ENCODE measurements around the gene CEP70. TPM values are rescaled to one million over a fixed set of nuclear protein-coding genes. Genes with fewer than 3 reads are reported as not detected.

The CEP70 gene
- total RNA-seq, 1 donor from 2014 or later: 101 TPM

DNA sequence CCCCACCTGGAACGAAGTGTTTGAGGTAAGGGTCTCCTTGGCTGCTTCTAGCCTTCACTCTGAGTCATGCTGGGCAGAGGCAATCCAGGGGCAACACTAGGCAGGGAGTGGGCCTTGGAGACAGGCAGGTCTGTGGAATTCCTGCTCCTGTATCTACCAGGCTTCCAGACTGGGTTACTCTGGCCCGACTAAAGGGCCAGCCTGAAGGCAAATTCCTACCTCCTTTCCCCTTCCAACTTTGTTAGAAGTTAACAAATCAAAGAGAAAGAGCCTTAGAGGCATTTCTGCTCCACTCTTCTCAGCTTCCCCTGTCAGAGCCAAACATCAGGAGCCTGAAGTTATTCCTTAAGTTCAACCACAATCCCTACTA, 129.6 kb downstream of the CEP70 start:
- H3K4me3 Mint-ChIP-seq: no peak overlapping the region

GRCh38 chr3:138463724-138464490, 130.2 kb downstream of the CEP70 start:
- H2AFZ ChIP-seq (replicated peaks): no peak overlapping the region

More for the DNA sequence above, 129.6 kb downstream of the CEP70 start:
- Histone ChIP-seq H3K4me2 (no peak overlapping the region), H3K9me3 (ENCODE audit: low read depth) (no peaks in the 10 kb centered on the region), H3K9ac (no peak overlapping the region), H3K36me3 (no peaks in the 10 kb centered on the region), H3K27ac (no peak overlapping the region), H3K27me3 (no peaks in the 10 kb centered on the region), H4K20me1 (ENCODE audit: low read depth) (no peaks in the 10 kb centered on the region), H3K4me1 (no peaks in the 10 kb centered on the region), H3K4me3 (no peak overlapping the region), H2AFZ (replicated peaks) (no peak overlapping the region), H3K79me2 (ENCODE audit: low read depth) (no peaks in the 10 kb centered on the region), H3F3A (ENCODE audit: low read depth) (no peaks in the 10 kb centered on the region)
- H3K4me1 Mint-ChIP-seq: peaks cover 10% of the 10 kb centered on the region
- peaks cover 6% of the 10 kb centered on the region for H3K27me3 Mint-ChIP-seq (ENCODE audit: insufficient read depth, low read depth)
- DNase-seq (ENCODE audit: low spot score): no peak
- no peaks in the 10 kb centered on the region for H3K9me3 Mint-ChIP-seq
- TF ChIP-seq EZH2phosphoT487 (IDR thresholded peaks at IDR 0.05) (no peak), EZH2 (IDR thresholded peaks at IDR 0.05) (no peak)
- TF ChIP-seq, protein P1, sequence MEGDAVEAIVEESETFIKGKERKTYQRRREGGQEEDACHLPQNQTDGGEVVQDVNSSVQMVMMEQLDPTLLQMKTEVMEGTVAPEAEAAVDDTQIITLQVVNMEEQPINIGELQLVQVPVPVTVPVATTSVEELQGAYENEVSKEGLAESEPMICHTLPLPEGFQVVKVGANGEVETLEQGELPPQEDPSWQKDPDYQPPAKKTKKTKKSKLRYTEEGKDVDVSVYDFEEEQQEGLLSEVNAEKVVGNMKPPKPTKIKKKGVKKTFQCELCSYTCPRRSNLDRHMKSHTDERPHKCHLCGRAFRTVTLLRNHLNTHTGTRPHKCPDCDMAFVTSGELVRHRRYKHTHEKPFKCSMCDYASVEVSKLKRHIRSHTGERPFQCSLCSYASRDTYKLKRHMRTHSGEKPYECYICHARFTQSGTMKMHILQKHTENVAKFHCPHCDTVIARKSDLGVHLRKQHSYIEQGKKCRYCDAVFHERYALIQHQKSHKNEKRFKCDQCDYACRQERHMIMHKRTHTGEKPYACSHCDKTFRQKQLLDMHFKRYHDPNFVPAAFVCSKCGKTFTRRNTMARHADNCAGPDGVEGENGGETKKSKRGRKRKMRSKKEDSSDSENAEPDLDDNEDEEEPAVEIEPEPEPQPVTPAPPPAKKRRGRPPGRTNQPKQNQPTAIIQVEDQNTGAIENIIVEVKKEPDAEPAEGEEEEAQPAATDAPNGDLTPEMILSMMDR (IDR thresholded peaks at IDR 0.05): no peak
- no peak overlapping the region for H3K27ac Mint-ChIP-seq
- no peaks in the 10 kb centered on the region for H3K36me3 Mint-ChIP-seq

DNA sequence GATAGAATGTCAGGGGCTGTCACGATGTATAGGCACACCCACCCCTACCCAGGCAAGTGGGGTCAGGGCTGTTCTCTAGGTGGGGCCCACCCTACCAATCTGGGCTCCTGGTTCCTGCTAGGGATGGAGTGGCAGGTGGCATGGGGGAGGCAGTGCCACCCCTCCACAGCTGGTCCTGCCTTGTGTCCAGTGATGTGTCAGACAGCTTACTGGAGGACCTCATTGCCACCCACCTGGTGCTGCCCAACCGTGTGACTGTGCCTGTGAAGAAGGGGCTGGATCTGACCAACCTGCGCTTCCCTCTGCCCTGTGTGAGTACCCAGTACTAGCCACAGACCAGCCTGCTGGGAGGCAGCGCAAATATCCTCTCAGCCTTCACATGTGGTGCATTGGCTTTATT, 132.2 kb downstream of the CEP70 start:
- peaks cover 3% of the 10 kb centered on the region for H3K27me3 Mint-ChIP-seq (ENCODE audit: insufficient read depth, low read depth)
- Histone ChIP-seq H3K9ac (no peak overlapping the region), H3K27ac (no peak overlapping the region), H3K36me3 (no peaks in the 10 kb centered on the region), H3K79me2 (ENCODE audit: low read depth) (no peaks in the 10 kb centered on the region), H3F3A (ENCODE audit: low read depth) (no peaks in the 10 kb centered on the region), H2AFZ (replicated peaks) (no peak overlapping the region), H3K4me3 (no peak overlapping the region), H3K27me3 (no peaks in the 10 kb centered on the region), H3K4me1 (no peaks in the 10 kb centered on the region), H3K4me2 (no peak overlapping the region), H3K9me3 (ENCODE audit: low read depth) (no peaks in the 10 kb centered on the region), H4K20me1 (ENCODE audit: low read depth) (no peaks in the 10 kb centered on the region)
- H3K9me3 Mint-ChIP-seq: no peaks in the 10 kb centered on the region
- H3K4me3 Mint-ChIP-seq: no peak overlapping the region
- no peak for TF ChIP-seq EZH2phosphoT487 (IDR thresholded peaks at IDR 0.05)
- TF ChIP-seq, protein P1 (IDR thresholded peaks at IDR 0.05): no peak
- no peak for TF ChIP-seq EZH2 (IDR thresholded peaks at IDR 0.05)
- H3K27ac Mint-ChIP-seq: no peak overlapping the region
- no peak for DNase-seq (ENCODE audit: low spot score)
- peaks cover 9% of the 10 kb centered on the region for H3K4me1 Mint-ChIP-seq
- H3K36me3 Mint-ChIP-seq: no peaks in the 10 kb centered on the region

More at GRCh38 chr3:138463724-138464490, 130.2 kb downstream of the CEP70 start:
- H3K4me2 ChIP-seq: no peak overlapping the region
- no peak overlapping the region for H3K9ac ChIP-seq
- TF ChIP-seq EZH2phosphoT487 (IDR thresholded peaks at IDR 0.05) (no peak), EZH2 (IDR thresholded peaks at IDR 0.05) (no peak)
- TF ChIP-seq, protein P1 (IDR thresholded peaks at IDR 0.05): no peak
- Mint-ChIP-seq H3K4me1 (peaks cover 10% of the 10 kb centered on the region), H3K4me3 (no peak overlapping the region), H3K9me3 (no peaks in the 10 kb centered on the region), H3K36me3 (no peaks in the 10 kb centered on the region), H3K27ac (no peak overlapping the region), H3K27me3 (ENCODE audit: insufficient read depth, low read depth) (peaks cover 6% of the 10 kb centered on the region)
- H3F3A ChIP-seq (ENCODE audit: low read depth): no peaks in the 10 kb centered on the region
- DNase-seq (ENCODE audit: low spot score): no peak
- no peaks in the 10 kb centered on the region for H3K79me2 ChIP-seq (ENCODE audit: low read depth)
- no peaks in the 10 kb centered on the region for H3K9me3 ChIP-seq (ENCODE audit: low read depth)
- no peaks in the 10 kb centered on the region for H3K4me1 ChIP-seq
- H3K27ac ChIP-seq: no peak overlapping the region
- H4K20me1 ChIP-seq (ENCODE audit: low read depth): no peaks in the 10 kb centered on the region
- H3K27me3 ChIP-seq: no peaks in the 10 kb centered on the region
- no peak overlapping the region for H3K4me3 ChIP-seq
- no peaks in the 10 kb centered on the region for H3K36me3 ChIP-seq
